Panc1 (cell line): ENCODE data around the gene MMRN2.

ENCODE experiments used
- CTCF ChIP-seq: fragments of 450-650 bp; IDR thresholded peaks from 2 replicates; pipeline ENCODE4 v1.5.1; 2017; ENCODE audit warnings: mild to moderate bottlenecking
- POLR2AphosphoS5 ChIP-seq: IDR thresholded peaks from 2 replicates; pipeline ENCODE4 v1.6.1; 2012; ENCODE audit warnings: mild to moderate bottlenecking, low read depth, low read length, moderate library complexity

GRCh38 chr10:86899132-86899531 lies 58.3 kb downstream of the MMRN2 start:
- TF ChIP-seq CTCF (no peak), POLR2AphosphoS5 (no peak)
